ENCODE measurements around the gene NFATC2.

GRCh38 chr20:51573576-51574243 is 31.2 kb upstream of the NFATC2 start:
- TF ChIP-seq CTCF (IDR thresholded peaks at IDR 0.05 in 2 of 3, conservative IDR thresholded peaks at IDR 0.05 in 1 of 3; ENCODE audit: borderline replicate concordance in 1 of 3, insufficient read depth in 1 of 3, low read depth in 2 of 3, low read length in 2 of 3) (no peak), EZH2phosphoT487 (IDR thresholded peaks at IDR 0.05; ENCODE audit: borderline replicate concordance) (no peak), REST (IDR thresholded peaks at IDR 0.05; ENCODE audit: low read depth) (no peak), RAD21 (IDR thresholded peaks at IDR 0.05; ENCODE audit: low read depth) (no peak), SP1 (IDR thresholded peaks at IDR 0.05; ENCODE audit: low read depth) (no peak), SIN3A (IDR thresholded peaks at IDR 0.05; ENCODE audit: low read depth) (no peak)

Data from HCT116 (cell line).